GM19324 (cell line): ENCODE data around the gene WDR26.

ENCODE experiments used
- ATAC-seq: cut with Tn5 transposase; IDR thresholded peaks from one replicate; pipeline ENCODE4 v1.9.1; 2021; ENCODE audit warnings: mild to moderate bottlenecking, moderate library complexity; ENCODE audit not compliant: unreplicated experiment, low FRiP score

WDR26 gene

GRCh38 chr1:224402472-224403036 is 32.0 kb downstream of the WDR26 start:
- ATAC-seq: no peak

DNA sequence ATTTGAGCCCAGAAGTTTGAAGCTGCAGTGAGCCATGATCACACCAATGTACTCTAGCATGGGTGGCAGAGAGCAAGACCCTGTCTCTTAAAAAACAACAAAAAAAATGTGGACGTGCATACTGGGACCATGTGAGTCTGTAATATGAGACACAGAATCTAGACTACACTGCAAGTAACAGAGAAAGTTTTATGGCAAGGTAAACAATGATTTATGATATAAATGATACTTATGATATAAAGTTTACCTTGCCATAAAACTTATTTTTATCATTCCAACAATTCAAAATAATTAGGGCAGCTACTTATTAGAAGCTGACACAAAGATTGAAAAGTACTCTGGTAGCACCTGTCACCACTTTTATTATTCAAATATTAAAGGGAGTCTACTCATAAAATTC is 34.7 kb downstream of the WDR26 start:
- ATAC-seq: no peak

GRCh38 chr1:224393294-224393693 is 41.3 kb downstream of the WDR26 start:
- ATAC-seq: no peak

DNA sequence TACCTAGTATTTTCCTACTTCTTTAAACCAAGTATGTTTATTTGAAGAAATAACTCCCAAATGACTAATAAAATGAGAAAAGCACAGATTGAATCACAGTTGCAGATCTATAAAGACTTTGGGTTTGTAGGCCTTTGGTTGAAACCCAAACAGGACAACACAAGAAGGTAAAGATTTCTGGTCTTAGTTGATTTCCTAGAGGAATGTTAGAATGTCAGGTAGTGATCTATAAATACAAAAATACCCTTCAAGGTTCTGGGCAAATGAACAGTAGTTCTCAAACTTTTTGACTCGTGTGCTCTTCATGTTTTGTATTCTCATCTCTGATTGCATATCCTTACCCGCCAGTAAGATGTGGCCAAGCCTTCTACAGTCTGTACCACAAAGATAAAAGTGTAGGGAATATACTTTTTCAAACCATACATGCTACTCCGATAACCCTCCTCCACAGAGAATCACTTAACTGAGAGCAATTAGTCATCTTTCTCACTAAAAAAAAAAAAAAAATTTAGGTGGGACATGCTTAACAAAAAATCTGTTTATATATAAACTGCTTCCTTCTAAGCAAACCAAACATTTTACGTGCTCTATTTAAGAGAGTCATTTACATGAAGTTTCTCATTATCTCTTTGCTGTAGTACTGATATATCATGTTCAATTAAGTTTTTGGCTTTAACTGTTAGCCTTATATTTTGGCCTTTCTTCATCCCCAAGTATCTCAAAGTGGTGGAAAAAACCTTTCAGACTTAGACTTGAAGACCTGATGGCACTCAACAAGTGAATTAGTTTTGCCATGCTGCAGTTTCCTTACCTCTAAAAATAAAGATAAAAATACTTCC is 42.0 kb downstream of the WDR26 start:
- no peak for ATAC-seq

GRCh38 chr1:224390517-224390916 is 44.1 kb downstream of the WDR26 start:
- ATAC-seq: no peak

DNA sequence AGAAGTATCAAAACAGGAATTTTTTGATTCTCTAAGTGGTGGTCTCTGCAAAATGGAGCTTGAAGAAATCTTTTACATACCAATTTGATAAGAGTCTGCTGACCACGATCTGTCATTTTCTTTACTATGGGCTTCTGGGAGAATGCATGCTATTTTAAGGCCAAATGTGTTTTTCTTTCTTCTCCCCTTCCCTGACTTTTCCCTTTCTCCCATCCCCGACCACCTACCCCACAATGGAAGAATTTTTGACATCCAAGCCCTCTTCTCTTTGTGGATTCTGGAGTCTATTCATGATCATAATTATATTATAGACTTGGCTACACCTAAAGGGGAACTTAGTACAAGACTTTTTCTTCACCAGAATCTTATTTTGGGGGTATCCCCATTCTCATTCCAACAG is 46.7 kb downstream of the WDR26 start:
- ATAC-seq: no peak

DNA sequence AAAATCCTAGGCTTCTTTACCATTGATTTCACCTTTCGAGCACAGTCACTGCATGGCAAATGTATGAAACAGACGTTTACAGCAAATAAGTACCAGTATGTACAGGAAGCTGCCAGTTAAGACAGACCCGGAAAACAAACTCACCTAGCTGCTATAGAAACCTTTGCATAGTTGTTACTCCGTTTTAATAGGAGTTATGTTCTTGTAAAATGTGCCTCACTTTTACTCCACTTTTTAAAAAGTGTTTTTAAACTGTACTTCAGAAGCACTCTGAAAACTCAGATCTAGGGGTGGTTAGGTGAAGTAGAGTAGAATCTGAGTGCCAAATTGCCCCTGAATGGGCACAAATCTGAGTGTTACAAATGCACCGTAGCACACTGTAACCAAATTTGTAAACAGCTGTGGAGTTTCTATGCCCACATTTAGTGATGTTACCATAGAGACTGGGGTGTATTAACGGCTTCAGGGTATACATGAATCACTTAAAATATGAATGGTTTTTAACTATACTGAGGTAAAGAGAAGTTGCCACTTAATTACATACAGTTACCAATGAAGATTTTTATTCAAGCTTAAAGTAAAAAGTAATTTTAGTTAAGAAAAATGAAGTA is 47.2 kb downstream of the WDR26 start:
- ATAC-seq: no peak

- no peak for ATAC-seq
Measured at GRCh38 chr1:224383218-224383617, 51.4 kb downstream of the WDR26 start.

DNA sequence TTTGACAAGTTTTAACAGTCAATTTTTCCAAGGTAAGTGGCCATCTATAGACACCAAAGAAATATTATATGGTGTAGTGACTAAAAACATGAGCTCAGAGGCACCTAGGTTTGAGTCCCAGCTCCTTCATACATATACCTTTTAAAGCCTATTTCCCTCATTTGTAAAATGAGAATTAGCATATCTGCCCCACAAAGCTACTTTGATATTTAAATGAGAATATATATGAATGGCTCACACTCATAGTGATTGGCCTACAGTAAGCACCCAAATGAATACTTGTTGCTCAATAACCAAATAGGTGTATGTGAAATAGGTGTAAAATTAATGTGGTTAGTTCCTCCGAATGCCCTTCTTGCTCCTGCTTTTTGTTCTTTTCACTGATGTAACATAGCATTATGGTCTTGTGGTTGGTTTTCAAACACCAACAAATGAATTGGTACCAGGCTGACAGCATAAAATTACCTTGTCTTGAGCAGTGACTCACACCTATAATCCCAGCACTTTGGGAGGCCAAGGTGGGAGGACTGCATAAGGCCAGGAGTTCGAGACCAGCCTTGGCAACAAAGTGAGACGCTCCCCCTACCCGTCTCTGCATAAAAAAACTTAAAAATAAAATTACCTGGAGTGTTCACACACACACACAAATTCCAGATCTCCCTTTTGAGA is 52.6 kb downstream of the WDR26 start:
- no peak for ATAC-seq

- peak; percentile 71 for ATAC-seq
Measured at GRCh38 chr1:224380003-224380402, 54.6 kb downstream of the WDR26 start.

DNA sequence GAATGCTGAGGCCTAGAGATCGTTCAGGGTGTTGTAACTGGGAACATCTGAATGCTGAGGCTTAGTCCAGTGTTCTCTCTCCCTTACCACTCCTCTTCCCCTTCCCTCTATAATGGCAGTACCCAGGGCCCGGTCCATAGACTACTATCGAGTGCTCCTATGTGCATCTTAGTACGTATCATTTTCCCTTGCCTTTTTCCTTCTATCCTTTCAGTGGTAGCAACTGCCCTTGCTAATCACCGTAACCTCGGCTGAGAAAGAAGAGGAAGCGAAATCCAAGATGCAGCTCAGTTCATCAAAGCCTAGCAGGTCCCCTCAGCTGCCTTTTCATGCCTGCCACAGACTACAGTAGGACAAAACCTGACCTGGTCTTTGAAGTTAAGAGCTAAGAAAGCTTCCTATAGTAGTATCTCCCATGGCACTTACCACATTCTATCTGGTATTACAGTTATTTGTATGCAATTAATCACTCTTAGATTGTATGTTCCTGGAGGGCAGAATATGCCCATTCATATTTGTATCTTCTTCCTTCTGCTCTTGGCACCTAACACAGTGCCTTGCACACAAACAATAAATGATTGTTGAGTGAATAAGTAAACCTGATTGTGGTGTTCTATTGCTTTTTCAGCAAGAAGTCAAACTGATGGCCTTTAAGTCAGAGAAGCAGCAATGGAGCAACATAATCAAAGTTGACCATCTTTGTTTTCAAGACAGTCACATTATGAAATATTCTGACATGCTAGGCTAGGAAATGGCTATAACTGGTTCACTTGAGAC is 55.6 kb downstream of the WDR26 start:
- no peak for ATAC-seq

DNA sequence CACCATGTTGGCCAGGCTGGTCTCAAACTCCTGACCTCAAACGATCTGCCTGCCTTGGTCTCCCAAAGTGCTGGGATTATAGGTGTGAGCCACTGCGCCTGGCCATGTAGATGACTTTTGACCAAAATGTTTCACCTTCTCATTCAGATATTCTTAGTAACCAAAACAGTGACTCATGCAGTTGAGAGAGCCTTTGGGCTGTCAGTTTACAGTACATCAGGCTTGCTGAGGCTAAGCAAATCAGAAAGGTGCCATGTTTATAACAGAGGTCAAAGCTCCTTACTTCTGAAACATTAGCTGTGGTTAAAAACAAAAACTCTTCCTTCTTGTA is 57.0 kb downstream of the WDR26 start:
- ATAC-seq: peak; percentile 55

- no peak for ATAC-seq
Measured at GRCh38 chr1:224375059-224375458, 59.5 kb downstream of the WDR26 start.

DNA sequence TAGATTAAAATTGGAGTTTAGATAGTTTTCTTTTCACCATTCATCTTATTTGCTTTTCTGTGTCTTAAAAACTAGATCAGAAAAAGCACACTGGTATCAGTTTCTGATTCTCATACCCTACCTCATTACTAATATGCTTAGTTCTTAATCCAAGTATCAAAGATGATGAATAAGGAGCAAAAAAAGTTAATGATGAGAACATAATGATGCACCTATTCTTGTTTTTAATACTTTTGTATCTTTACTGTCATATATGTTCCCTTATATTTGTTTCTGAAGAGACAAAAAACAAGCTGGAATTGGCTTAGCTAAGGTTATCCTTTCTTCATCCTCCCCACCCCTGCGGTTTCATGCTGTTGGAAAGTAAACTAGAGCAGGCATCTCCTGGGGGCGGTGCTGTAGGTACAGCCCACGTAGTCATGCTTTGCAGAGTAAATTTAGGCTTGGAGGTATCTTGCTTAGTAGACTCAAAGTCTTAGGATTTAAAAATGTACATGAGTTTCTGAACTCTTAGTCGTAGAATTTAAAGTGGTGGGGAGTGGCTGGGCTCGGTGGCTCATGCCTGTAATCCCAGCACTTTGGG is 61.5 kb downstream of the WDR26 start:
- ATAC-seq: no peak

DNA sequence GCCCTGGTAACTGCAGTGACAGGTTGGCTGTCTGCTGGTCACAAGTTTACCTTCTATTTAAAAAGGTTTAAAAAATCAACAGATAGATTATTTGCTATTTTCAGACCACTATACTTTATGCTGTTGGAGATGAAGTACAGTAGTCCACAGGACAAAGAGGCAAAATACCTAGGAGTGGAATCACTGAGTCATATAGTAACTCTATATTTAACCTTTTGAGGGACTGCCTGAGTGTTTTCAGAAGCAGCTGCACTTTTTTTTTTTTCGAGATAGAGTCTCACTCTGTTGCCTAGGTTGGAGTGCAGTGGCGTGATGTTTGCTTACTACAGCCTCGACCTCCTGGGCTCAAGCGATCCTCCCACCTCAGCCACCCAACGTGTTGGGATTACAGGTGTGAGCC is 66.2 kb downstream of the WDR26 start:
- ATAC-seq: no peak

- ATAC-seq: no peak
Measured at GRCh38 chr1:224359207-224359606, 75.4 kb downstream of the WDR26 start.

GRCh38 chr1:224358237-224358636 is 76.4 kb downstream of the WDR26 start:
- no peak for ATAC-seq

GRCh38 chr1:224357626-224358124 is 76.9 kb downstream of the WDR26 start:
- no peak for ATAC-seq

DNA sequence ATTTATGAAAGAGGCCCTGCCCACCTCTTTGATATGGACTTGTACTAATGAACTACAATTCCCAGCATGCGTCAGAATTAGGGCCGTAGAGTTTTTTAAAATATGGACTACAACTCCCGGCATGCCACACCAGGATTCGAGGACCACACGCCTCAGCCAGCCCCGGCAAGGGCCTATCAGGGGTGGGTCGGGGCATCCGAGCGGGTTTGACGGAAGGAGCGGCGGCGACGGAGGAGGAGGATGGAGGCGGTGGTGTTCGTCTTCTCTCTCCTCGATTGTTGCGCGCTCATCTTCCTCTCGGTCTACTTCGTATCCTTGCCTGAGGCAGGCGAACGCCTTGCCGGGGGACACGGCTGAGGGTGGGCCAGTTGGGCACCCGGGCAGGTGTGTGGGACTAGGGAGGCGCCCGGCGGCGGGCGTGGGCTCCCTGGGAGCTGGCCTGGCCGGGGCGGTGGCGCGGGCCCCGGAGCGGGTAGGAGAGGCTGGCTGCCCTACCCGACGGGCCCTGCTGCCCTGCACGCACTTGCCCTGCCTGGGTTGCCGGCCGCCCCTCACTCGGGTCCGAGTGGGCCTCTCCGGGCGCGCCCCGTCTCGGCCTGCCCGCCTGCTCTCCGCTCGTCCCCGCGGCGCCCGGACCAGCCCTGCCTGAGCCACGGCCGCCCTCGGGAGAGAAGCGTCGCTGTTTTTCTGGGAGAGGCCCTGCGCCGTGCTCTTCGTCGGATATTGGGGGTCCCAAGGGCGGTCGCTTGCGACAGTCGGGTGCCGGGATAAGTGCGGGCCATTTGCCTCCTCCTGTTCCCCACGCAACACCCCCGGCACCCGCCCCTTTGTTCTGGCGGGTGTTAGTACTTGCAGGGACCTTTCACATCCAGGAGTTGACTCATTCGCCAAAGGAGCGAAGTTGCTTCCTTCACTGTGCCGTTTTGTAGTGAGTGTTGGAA is 77.6 kb downstream of the WDR26 start, which contains the start of gene CNIH4:
Gene CNIH4 (plus strand): TSS at position 195 of the 941 bp plus-strand sequence. CDS start 46 bp downstream, at position 241.
- ATAC-seq: peak; percentile 99
